B cell (primary cell): ENCODE measurements around the gene ALDH4A1.

ENCODE experiments used
- EZH2 ChIP-seq: IDR thresholded peaks from 2 replicates; pipeline ENCODE4 v1.6.1; 2012; ENCODE audit warnings: borderline replicate concordance, low read depth, mild to moderate bottlenecking, moderate library complexity, low read length; ENCODE audit not compliant: insufficient read depth, poor library complexity, severe bottlenecking
- TF ChIP-seq, protein P1 (sequence below): fragments of 200-600 bp; IDR thresholded peaks from one replicate; pipeline ENCODE4 v1.8.0; 2022; ENCODE audit warnings: antibody characterized with exemption, mild to moderate bottlenecking

DNA sequence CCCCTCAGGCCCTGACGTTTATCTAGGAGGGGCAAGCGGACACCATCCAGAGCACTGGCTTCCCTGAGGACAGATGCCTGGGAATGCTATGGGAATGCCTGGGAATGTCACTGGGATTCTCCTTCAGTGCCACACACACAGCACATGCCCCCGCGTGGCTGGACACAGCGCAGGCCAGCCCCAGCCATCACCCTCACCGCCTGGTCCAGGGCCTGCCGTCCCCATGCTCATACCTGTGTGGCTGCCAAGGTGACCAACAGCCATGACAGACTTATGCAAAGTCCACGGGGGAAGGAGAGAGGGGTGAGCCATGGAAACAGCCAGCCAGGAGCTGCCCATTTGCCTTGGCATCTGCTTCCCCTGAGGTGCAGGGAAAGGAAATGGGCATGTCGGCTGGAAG lies 37.2 kb downstream of the ALDH4A1 start:
- TF ChIP-seq, protein P1, sequence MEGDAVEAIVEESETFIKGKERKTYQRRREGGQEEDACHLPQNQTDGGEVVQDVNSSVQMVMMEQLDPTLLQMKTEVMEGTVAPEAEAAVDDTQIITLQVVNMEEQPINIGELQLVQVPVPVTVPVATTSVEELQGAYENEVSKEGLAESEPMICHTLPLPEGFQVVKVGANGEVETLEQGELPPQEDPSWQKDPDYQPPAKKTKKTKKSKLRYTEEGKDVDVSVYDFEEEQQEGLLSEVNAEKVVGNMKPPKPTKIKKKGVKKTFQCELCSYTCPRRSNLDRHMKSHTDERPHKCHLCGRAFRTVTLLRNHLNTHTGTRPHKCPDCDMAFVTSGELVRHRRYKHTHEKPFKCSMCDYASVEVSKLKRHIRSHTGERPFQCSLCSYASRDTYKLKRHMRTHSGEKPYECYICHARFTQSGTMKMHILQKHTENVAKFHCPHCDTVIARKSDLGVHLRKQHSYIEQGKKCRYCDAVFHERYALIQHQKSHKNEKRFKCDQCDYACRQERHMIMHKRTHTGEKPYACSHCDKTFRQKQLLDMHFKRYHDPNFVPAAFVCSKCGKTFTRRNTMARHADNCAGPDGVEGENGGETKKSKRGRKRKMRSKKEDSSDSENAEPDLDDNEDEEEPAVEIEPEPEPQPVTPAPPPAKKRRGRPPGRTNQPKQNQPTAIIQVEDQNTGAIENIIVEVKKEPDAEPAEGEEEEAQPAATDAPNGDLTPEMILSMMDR: no peak
- TF ChIP-seq EZH2: no peak
